ENCODE results near the gene SIAH1.

DNA sequence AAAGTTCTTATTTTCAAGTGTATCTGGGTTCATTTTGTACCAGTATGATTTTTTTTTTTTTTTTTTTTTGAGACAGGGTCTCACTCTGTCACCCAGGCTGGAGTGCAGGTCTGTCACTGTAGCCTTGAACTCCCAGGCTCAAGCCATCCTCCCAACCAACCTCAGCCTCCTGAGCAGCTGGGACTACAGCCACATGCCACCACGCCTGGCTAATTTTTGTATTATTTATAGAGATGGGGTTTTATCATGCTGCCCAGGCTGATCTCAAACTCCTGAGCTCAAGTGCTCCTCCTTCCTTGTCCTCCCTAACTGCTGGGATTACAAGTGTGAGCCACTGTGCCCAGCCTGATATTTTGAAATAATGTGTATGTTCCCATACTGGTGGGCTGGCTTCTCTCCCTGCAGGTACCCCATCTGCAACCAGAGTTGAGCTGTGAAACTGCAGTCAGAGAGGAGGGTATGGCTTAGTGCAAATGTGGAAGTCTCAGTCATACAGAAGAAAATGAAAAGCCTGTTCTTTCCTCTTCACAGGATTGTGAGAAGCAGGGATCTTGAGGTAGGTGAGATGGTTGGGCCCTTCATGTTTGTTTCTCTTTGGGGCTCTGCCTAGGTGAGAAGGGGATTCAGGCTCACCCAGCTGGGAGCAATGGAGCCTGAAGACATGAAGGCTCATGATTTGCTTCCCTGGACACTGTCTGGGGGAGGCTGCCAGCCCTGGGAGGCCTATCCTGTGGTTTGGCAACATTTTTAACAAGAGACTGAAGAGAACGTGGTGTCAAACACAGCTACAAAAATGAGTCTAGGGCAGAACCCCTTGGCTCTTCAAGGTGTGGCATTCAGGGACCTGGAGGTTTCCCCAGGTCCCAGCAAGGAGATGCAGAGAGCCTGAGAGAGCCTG is 41.3 kb upstream of the SIAH1 start:
- TF ChIP-seq, protein P1, sequence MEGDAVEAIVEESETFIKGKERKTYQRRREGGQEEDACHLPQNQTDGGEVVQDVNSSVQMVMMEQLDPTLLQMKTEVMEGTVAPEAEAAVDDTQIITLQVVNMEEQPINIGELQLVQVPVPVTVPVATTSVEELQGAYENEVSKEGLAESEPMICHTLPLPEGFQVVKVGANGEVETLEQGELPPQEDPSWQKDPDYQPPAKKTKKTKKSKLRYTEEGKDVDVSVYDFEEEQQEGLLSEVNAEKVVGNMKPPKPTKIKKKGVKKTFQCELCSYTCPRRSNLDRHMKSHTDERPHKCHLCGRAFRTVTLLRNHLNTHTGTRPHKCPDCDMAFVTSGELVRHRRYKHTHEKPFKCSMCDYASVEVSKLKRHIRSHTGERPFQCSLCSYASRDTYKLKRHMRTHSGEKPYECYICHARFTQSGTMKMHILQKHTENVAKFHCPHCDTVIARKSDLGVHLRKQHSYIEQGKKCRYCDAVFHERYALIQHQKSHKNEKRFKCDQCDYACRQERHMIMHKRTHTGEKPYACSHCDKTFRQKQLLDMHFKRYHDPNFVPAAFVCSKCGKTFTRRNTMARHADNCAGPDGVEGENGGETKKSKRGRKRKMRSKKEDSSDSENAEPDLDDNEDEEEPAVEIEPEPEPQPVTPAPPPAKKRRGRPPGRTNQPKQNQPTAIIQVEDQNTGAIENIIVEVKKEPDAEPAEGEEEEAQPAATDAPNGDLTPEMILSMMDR (IDR thresholded peaks at IDR 0.05), result no peak
- TF ChIP-seq POLR2AphosphoS5 (IDR thresholded peaks at IDR 0.05) (no peak), POLR2A (IDR thresholded peaks at IDR 0.05; ENCODE audit: low read depth) (no peak), EP300 (IDR thresholded peaks at IDR 0.05) (no peak)
